GM21447 (cell line): Measurements from ENCODE around the gene PATZ1.
"Not testable (repeated sequence)": the region's sequence is repeated elsewhere in the genome, so short reads cannot be mapped to it uniquely, and the experiment has no call there.

Source experiments
- ATAC-seq: cut with Tn5 transposase; IDR thresholded peaks from one replicate; pipeline ENCODE4 v1.9.1; 2021; ENCODE audit not compliant: unreplicated experiment

The PATZ1 gene

DNA sequence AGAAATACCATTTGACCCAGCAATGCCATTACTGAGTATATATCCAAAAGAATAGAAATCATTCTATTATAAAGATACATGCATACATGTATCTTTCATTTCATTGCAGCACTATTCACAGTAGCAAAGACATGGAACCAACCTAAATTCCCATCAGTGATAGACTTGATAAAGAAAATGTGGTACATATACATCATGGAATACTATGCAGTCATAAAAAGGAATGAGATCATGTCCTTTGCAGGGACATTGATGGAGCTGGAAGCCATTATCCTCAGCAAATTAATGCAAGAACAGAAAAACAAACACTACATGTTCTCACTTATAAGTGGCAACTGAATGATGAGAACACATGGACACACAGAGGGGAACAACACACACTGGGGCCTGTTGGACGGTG is 31.9 kb downstream of the PATZ1 start:
- not testable (repeated sequence) for ATAC-seq

DNA sequence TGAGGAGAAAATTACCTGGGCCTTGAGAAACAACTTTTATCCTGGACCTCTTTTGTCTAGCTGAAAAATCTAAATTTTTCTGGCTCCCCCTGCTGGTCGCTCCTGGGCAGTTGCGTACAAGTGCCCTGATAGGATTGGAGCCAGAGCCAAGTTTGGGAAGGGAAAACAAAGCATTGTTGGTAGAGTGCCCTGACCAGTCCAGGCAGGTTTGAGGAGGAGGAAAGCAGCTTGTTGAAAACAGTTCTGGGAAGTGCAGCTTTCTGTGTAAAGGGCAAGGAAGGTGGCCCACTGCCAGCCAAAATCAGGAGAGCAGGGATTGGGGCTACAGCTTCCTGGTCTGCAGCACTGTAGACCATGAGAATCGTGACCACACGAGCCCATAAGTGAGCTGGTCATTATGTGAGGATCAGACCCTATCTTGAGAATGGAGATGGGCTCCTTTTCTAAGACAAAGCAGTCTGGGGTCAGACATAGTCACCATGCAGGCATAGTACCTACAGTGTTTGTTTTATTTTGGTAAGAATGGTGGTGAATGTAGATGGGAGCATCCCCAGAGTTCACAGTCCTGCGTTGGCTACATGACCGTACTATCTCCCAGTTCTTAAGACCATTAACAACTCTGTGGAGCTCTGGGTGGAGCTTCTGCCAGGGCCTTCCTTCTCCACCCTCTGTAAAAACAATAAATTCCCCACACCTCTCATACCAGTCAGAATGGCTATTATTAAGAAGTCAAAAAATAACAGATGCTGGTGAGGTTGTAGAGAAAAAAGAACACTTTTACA is 32.6 kb downstream of the PATZ1 start:
- ATAC-seq, result no peak

- ATAC-seq, result no peak
Measured at GRCh38 chr22:31308181-31308580, 38.0 kb downstream of the PATZ1 start.

- no peak for ATAC-seq
Measured at GRCh38 chr22:31305194-31305593, 41.0 kb downstream of the PATZ1 start.

- ATAC-seq, result no peak
Measured at GRCh38 chr22:31302537-31302936, 43.6 kb downstream of the PATZ1 start.

DNA sequence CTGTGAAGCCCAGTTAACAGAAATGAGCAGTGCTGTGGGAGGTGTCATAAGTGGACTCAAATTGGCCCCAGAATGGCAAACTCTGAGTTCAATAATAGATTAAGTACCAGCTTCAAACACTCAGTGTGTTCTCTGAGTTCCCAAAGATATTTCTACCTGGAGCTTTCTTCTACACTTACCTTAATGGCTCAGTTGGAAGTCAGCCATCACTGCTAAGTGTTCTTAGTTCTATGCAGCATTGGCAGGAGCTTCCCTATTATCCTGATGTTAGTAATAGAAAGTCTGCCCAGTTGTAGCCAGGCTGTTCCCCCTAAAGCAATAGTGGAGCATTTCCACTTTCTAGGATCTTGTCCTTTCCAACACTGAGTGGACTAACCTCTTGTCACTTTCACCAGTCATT is 44.1 kb downstream of the PATZ1 start:
- ATAC-seq, result no peak

DNA sequence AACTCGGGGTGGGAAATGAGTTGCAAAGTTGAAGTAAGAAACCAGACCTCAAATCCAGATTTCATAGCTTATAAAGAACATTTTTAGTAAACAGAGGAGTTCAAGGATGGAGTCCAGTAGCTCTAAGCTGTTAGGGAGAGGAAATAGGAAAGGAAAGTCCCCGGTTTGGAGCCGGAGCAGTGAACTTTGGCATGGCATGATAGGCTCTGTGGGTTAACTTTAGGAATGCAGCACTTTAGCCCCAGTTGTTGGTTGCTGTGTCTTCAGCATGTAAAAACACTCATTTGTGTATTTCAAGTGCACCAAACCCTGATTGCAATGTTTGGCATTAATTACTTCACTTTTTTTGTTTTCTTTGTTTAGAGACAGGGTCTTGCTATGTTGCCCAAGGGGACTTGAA is 45.2 kb downstream of the PATZ1 start:
- no peak for ATAC-seq

- no peak for ATAC-seq
Measured at GRCh38 chr22:31295831-31296657, 50.1 kb downstream of the PATZ1 start.

DNA sequence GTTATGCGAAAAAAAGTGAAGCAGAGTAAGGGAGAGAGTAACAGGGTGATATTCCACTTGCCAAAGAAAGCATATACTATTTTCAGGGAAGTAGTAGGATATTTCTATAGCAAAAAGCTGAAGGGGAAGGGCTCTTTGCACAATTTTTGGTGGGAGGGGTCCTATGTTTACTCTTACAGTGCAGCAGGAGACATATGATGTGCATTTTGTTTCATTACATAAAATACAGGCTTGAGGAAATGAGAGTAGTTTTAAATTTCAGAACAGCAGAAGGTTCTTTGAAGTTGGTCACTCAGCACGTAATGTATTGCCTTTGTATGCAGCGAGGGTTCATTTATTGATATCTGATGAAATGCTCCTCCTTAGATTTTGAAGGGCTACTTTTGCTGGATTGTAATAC is 50.8 kb downstream of the PATZ1 start:
- no peak for ATAC-seq

DNA sequence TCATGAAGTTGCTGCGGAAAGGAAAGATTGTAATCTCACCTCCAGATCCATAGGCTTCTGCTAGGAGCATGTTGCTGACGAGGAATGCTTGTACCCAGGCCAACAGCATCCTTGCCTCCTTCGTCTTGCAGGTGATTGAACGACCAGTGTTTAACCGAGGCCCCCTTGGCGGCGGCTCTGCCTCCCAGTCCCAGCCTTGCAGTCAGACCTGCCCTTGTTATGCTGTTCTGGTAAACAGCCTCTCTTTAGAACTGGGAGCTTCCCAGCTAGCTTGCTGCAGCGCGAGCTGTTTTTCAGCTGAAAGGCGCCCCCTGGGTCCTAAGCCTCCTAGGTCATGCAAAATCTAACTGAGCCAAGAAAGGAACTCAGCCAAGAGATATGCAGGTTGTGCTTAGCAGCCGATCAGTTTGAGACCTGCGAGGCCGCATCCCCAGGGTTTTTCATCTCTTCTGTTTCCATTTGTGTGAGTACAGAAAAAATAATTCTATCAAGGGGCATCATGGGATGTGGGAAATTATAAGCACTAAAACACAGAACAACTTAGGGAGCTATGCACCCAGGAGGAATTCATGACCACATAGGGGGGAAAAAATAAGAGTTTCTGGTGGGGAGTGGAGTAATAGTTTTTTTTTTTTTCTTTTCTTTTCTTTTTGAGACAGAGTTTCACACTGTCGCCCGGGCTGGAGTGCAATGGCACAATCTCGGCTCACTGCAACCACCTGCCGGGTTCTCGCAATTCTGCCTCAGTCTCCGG is 53.7 kb downstream of the PATZ1 start, which contains the start of gene PIK3IP1:
PIK3IP1 (minus strand) TSS at position 253 of the 754 bp plus-strand sequence; CDS start at position 109, 144 bp downstream.
- no peak for ATAC-seq

DNA sequence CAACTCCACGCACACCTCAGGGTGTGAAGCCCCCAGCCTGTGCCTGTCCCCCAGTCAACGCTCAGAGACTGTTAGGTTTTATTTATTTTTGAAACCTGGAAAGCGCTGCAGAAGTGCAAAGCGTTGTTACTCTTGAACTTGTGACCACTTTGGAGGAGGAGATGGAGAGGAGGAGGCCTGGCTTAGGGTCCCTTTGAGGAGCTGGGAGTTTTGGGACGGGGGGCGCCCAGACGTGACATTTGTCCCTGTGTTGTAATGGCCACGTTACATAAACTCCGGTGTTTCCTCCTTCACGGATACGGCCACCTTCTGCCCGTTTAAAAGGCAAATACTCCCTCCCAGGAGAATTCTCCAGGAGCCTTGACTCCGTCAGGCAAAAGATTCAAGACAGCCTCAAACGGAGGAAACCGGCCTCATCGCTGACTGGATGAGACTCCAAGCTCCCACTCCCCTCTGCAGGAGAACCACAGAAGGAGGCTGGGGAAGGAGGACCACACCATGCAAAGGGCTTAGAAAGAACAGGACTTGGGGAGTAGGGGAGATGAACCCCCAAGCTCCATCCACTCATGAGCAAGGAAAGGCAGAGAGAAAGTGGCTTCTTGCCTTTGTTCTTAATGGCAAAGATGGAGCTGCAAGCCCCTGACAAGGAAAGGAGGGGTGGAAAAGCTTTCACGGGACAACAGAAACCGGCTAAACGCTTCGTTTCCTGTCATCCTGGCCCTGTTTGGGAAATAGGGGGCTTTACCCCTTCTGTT is 54.5 kb downstream of the PATZ1 start:
- no peak for ATAC-seq

GRCh38 chr22:31290494-31291471 is 55.4 kb downstream of the PATZ1 start:
- peak; percentile 81 for ATAC-seq

- ATAC-seq, result no peak
Measured at GRCh38 chr22:31289344-31289743, 56.8 kb downstream of the PATZ1 start.

DNA sequence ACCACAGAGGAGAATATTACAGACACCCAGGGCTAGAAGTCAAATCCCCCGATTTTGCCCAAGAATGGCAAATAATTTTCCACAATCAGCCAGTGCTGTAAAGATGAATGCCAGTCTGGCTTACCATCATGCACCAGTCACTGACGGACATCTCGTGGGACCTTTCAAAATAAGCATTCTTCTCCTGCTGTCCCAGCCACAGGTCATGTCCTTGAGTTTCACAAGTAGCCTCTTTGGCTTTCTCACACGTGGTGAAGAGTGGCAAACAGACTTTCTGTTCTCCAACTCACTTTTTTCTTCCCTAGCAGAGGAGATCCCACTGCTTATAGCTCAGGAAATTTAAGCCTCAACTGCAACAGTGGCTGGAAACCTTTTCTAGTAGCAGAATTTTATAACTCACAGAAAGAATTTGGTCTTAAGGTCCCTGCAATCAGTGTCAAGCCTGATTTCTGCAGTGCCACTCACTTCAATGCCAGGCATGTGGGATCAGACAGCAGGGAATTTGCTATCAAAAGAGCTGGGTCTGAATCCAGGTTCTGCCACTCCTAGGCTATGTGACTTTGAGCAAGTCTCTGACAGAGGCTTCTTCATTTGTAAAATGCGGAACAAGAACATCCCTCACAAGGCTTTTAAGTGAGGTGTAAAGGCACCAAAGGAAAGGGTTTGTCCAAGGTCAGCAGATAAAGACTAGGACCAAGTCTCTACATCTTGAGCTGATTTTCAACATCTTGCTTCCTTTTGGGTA is 57.5 kb downstream of the PATZ1 start:
- no peak for ATAC-seq

DNA sequence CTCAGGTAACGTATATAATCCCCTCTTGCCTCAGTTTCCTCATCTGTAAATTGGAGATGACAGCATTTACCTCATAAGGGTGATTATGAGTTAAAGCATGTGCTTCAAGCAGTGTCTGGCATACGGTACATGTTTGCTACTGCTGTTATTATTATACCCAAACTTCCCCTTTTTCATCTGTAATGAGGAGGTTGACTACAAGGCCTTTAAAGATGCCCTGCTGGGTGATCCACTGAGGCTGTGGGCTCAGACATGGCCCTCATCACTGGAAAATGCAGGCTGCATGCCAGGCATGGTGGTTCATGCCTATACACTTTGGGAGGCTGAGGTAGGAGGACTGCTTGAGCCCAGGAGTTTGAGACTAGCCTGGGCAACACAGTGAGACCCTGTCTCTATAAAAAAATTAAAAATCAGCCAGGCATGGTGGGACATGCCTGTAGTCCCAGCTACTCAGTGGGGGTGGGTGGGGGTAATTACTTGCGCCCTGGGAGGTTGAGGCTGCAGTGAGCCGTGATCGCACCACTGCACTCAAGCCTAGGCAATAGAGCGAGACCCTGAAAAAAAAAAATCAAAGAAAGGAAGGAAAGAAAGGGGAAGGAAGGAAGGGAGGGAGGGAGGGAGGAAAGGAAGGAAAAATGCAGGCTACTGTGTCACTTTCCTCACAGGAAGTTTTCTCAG is 58.2 kb downstream of the PATZ1 start:
- ATAC-seq, result no peak

DNA sequence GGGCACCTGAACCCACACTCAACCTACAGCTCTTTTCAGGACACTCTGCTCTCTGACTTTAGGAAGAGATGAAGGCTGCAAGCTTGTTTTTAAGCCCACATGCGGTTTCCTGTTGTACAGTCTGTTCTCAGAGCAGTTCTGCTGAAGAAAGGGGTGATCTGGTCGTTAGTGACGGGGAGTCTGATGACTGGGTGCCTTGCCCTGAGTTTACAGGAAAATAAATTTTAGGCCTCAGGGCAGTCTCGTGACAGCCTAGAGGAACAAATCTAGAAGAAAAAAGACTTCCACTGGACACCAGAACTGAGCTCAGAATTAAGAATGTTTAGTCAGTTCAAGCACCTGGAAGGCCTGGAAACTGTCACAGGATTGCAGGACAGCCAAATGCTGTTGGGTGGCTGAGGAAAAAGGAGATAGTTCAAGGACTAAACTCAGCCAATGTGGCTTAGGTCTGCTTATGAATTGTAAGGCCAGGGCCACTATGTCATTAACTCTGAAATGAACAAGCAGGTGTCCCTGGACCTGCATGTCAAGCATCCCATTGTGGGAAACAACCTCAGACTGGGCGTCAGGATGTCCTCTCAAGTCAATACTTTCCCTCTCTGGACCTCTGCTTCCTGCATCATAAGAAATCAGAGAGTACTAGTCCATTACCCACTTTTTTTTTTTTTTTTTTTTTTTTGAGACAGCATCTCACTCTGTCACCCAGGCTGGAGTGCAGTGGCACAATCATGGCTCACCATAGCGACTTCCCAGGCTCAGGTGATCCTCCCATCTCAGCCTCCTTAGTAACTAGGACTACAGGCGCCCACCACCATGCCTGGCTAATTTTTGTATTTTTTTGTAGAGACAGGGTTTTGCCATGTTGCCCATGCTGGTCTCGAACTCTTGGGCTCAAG is 59.5 kb downstream of the PATZ1 start:
- no peak for ATAC-seq
